Panc1 (cell line): ENCODE measurements around the gene CTDSP2. TPM values are rescaled to one million over a fixed set of nuclear protein-coding genes. Genes with fewer than 3 reads are reported as not detected.

Experiments
- ATAC-seq: fragments of 200-7000 bp; cut with Tn5 transposase; 2 replicates; pipeline ENCODE4 v1.9.1; 2020; ENCODE audit warnings: mild to moderate bottlenecking, moderate library complexity
- BruUV-seq: library from RNA; stranded (reverse); fragments of 400-500 nt; replicated peaks from 2 replicates; lab custom pipeline; 2021; lab: Mats Ljungman, UMichigan
- CTCF ChIA-PET: fragments of 300-600 bp; sonication (Branson Sonifier 250); formaldehyde crosslinking; loops from one replicate; lab custom pipeline; 2022; ENCODE audit warnings: antibody characterized with exemption; lab: Charles Lee
- POLR2A ChIA-PET: fragments of 300-600 bp; sonication (Branson Sonifier 250); formaldehyde crosslinking; loops from one replicate; lab custom pipeline; 2022; ENCODE audit warnings: antibody characterized with exemption; lab: Charles Lee
- DNase-seq: peaks from one replicate; pipeline ENCODE4 v3.0.0-alpha.2; 2010; ENCODE audit warnings: low read depth, low spot score
- H3K27ac ChIP-seq: 2 replicates; pipeline ENCODE4 v1.5.1; 2011; ENCODE audit warnings: mild to moderate bottlenecking, low read length, inconsistent platforms
- H3K27me3 ChIP-seq: fragments of 200-500 bp; sonication (Bioruptor generic); 2 replicates; pipeline ENCODE4 v1.6.0; 2014; ENCODE audit warnings: low read length, inconsistent platforms; ENCODE audit not compliant: control insufficient read depth, insufficient read depth
- H3K36me3 ChIP-seq: fragments of 200-500 bp; sonication (Bioruptor generic); 2 replicates; pipeline ENCODE4 v1.5.1; 2014; ENCODE audit warnings: inconsistent platforms, mild to moderate bottlenecking, low read length, moderate library complexity; ENCODE audit not compliant: control insufficient read depth, insufficient read depth
- H3K4me1 ChIP-seq: 2 replicates; pipeline ENCODE4 v1.5.1; 2011; ENCODE audit warnings: inconsistent platforms, mild to moderate bottlenecking, low read length, moderate library complexity; ENCODE audit not compliant: control insufficient read depth, insufficient read depth
- H3K4me3 ChIP-seq, 2 experiments: 2 replicates each; pipeline ENCODE4 v1.5.1; 2011 to 2012; ENCODE audit warnings: low read depth in 2 of 2, low read length in 2 of 2, mild to moderate bottlenecking in 2 of 2, inconsistent platforms in 1 of 2, moderate library complexity in 1 of 2
- H3K9me3 ChIP-seq: fragments of 200-500 bp; sonication (Bioruptor generic); 2 replicates; pipeline ENCODE4 v1.5.1; 2014; ENCODE audit warnings: low read depth, mild to moderate bottlenecking, inconsistent platforms, low read length, moderate library complexity; ENCODE audit not compliant: control insufficient read depth, insufficient read depth
- CTCF ChIP-seq: fragments of 450-650 bp; IDR thresholded peaks from 2 replicates; pipeline ENCODE4 v1.5.1; 2017; ENCODE audit warnings: mild to moderate bottlenecking
- POLR2AphosphoS5 ChIP-seq: IDR thresholded peaks from 2 replicates; pipeline ENCODE4 v1.6.1; 2012; ENCODE audit warnings: mild to moderate bottlenecking, low read depth, low read length, moderate library complexity
- REST ChIP-seq, 2 experiments: IDR thresholded peaks; 2 replicates each; pipeline ENCODE4 v1.6.1; 2011 to 2012; ENCODE audit warnings: low read depth in 2 of 2, control low read depth in 1 of 2, low read length in 1 of 2, mild to moderate bottlenecking in 1 of 2, moderate library complexity in 1 of 2; ENCODE audit not compliant: insufficient read depth in 1 of 2
- SIN3A ChIP-seq: IDR thresholded peaks from 2 replicates; pipeline ENCODE4 v1.6.1; 2012; ENCODE audit warnings: low read depth, mild to moderate bottlenecking, low read length, moderate library complexity, borderline replicate concordance; ENCODE audit not compliant: insufficient read depth
- TCF7L2 ChIP-seq: IDR thresholded peaks from 2 replicates; pipeline ENCODE4 v1.6.1; 2011; ENCODE audit warnings: mild to moderate bottlenecking, low read depth, low read length, inconsistent platforms
- in situ Hi-C: cut with HindIII; loops from 2 replicates; pipeline ENCODE4 v1.10.0; 2016; ENCODE audit warnings: low sequenced_read_pairs, low pct_unique_long_range_greater_than_20kb
- intact Hi-C: fragments of 100-400 bp; cut with micrococcal nuclease; formaldehyde crosslinking; loops from one replicate; pipeline ENCODE4 v1.10.0; 2022; ENCODE audit not compliant: unreplicated experiment
- total RNA-seq: library from RNA; stranded (reverse); gene quantifications from one replicate; pipeline ENCODE4 v1.2.1, GENCODE V29; 2021; ENCODE audit not compliant: unreplicated experiment

Gene CTDSP2
- total RNA-seq, 1 experiment from 2014 or later, result 120 TPM

DNA sequence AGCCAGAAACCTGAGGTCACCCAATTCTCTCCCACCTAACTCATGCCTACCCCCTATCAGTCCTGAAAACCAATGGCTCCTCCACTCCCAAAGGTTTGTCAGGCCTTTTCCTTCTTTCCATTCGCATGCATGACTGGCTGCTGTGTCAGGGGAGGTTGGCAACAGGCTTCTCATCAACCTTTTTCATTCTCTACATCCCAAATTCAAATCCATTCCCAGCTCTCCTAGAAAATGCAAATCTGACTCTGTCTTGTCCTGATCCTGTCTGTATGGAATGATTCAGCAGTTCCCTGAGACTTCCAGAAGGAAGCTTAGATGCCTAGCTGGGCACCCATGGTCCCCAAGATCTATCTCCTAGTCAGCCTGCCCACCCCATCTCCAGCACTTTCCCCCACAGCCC lies 5.0 kb upstream of the CTDSP2 start:
- Histone ChIP-seq H3K4me1 (peaks cover 2% of the 10 kb centered on the region; the same call in 1 of the 2 replicates), H3K9me3 (no peaks in the 10 kb centered on the region; the same call in 1 of the 2 replicates), H3K27me3 (no peaks in the 10 kb centered on the region), H3K4me3 (no peak overlapping the region), H3K36me3 (no peaks in the 10 kb centered on the region), H3K27ac (no peak overlapping the region; the same call in 1 of the 2 replicates)
- DNase-seq (no peak), ATAC-seq (no peak)
- ChIA-PET CTCF (no interaction called here), POLR2A (interaction anchor here (0.5 to 1.4 kb wide), 2 partner anchors 13 to 90 kb away, joined by 3 to 14 read pairs; partner anchors contain the start of gene ATP23)
- intact Hi-C loops (no loop called here), in situ Hi-C loops (no loop called here)
- no TSS peak for BruUV-seq
- no peak for TF ChIP-seq CTCF
- no peak for TF ChIP-seq POLR2AphosphoS5
- no peak for TF ChIP-seq SIN3A
- TF ChIP-seq REST (IDR thresholded peaks at IDR 0.05; ENCODE audit: insufficient read depth in 1 of 2, low read depth in 2 of 2, low read length in 1 of 2), result no peak
- no peak for TF ChIP-seq TCF7L2

GRCh38 chr12:57850854-57851430 lies 4.4 kb upstream of the CTDSP2 start:
- intact Hi-C loops, result no loop called here

More at GRCh38 chr12:57850854-57851430, 4.4 kb upstream of the CTDSP2 start:
- peaks cover 2% of the 10 kb centered on the region; the same call in 1 of the 2 replicates for H3K36me3 ChIP-seq
- no peak overlapping the region for H3K4me3 ChIP-seq
- no peaks in the 10 kb centered on the region for H3K9me3 ChIP-seq
- POLR2A ChIA-PET, result interaction anchor here (0.5 to 1.4 kb wide), 3 partner anchors 14 to 90 kb away, joined by 3 to 14 read pairs (median 6); partner anchors contain the start of gene ATP23
- in situ Hi-C loops, result no loop called here
- no peak for ATAC-seq
- no peak for DNase-seq
- no peak for TF ChIP-seq POLR2AphosphoS5
- no peak for TF ChIP-seq CTCF
- TF ChIP-seq SIN3A, result no peak
- no peak for TF ChIP-seq REST (IDR thresholded peaks at IDR 0.05; ENCODE audit: insufficient read depth in 1 of 2, low read depth in 2 of 2, low read length in 1 of 2)
- no peak for TF ChIP-seq TCF7L2
- CTCF ChIA-PET, result no interaction called here
- H3K4me1 ChIP-seq, result peaks cover 2% of the 10 kb centered on the region; the same call in 1 of the 2 replicates
- H3K27me3 ChIP-seq, result no peaks in the 10 kb centered on the region
- no peak overlapping the region for H3K27ac ChIP-seq
- BruUV-seq, result no TSS peak
